Nephron (organoid): ENCODE results near the gene UCHL1.
A peak's percentile ranks its signal among the peaks of the same experiment; 100 is the strongest.

ENCODE experiments used
- H3K27ac Mint-ChIP-seq, 3 experiments: 2 replicates each; pipeline ENCODE4 v1.8.0; 2020; ENCODE audit warnings: mixed read lengths in 3 of 3, mild to moderate bottlenecking in 2 of 3, moderate library complexity in 1 of 3
- H3K27me3 Mint-ChIP-seq: 2 replicates; pipeline ENCODE4 v1.8.0; 2021; ENCODE audit warnings: low read depth, mild to moderate bottlenecking, moderate library complexity, mixed read lengths
- H3K36me3 Mint-ChIP-seq: 2 replicates; pipeline ENCODE4 v1.8.0; 2020; ENCODE audit warnings: low read depth, mixed read lengths
- H3K4me1 Mint-ChIP-seq: 2 replicates; pipeline ENCODE4 v1.8.0; 2020; ENCODE audit warnings: mixed read lengths
- H3K4me3 Mint-ChIP-seq, 3 experiments: 2 replicates each; pipeline ENCODE4 v1.8.0; 2020; ENCODE audit warnings: mild to moderate bottlenecking in 3 of 3, mixed read lengths in 3 of 3, moderate library complexity in 2 of 3
- H3K9me3 Mint-ChIP-seq: 2 replicates; pipeline ENCODE4 v1.8.0; 2020; ENCODE audit warnings: mixed read lengths
- TF ChIP-seq, protein P1 (sequence below), 3 experiments: fragments of 200-600 bp; sonication (generic); IDR thresholded peaks; one replicate each; pipeline ENCODE4 v1.5.0; 2021; ENCODE audit warnings: antibody characterized with exemption in 3 of 3; ENCODE audit not compliant: unreplicated experiment in 3 of 3

Gene UCHL1

DNA sequence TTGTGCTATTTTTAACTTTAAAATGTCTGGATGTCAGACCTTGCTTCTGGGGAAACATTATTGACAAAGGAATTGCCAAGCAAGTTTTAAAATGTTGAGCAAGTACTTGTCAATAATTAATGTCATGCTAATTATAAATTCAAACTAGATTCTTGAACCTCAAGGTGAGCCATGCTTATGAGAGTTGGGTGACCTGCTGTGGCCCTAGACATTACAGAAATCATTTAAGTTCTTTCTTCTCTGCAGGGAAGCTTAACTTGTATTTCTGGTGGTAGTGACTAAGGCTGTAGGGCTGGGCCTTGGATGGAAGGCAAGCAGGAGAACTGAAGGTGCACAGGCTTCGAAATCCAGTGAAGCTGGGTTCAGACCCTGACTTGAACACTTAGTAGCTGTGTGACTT lies 14.8 kb upstream of the UCHL1 start:
- H3K9me3 Mint-ChIP-seq, result peaks cover 4% of the 10 kb centered on the region
- H3K4me3 Mint-ChIP-seq, result no peak overlapping the region
- no peaks in the 10 kb centered on the region for H3K36me3 Mint-ChIP-seq
- H3K27ac Mint-ChIP-seq, result peak overlapping the region in 1 of 3 experiments; percentile 94
- TF ChIP-seq, protein P1, sequence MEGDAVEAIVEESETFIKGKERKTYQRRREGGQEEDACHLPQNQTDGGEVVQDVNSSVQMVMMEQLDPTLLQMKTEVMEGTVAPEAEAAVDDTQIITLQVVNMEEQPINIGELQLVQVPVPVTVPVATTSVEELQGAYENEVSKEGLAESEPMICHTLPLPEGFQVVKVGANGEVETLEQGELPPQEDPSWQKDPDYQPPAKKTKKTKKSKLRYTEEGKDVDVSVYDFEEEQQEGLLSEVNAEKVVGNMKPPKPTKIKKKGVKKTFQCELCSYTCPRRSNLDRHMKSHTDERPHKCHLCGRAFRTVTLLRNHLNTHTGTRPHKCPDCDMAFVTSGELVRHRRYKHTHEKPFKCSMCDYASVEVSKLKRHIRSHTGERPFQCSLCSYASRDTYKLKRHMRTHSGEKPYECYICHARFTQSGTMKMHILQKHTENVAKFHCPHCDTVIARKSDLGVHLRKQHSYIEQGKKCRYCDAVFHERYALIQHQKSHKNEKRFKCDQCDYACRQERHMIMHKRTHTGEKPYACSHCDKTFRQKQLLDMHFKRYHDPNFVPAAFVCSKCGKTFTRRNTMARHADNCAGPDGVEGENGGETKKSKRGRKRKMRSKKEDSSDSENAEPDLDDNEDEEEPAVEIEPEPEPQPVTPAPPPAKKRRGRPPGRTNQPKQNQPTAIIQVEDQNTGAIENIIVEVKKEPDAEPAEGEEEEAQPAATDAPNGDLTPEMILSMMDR (IDR thresholded peaks at IDR 0.05; ENCODE audit: unreplicated experiment in 3 of 3), result no peak
- no peaks in the 10 kb centered on the region for H3K27me3 Mint-ChIP-seq
- no peaks in the 10 kb centered on the region for H3K4me1 Mint-ChIP-seq

DNA sequence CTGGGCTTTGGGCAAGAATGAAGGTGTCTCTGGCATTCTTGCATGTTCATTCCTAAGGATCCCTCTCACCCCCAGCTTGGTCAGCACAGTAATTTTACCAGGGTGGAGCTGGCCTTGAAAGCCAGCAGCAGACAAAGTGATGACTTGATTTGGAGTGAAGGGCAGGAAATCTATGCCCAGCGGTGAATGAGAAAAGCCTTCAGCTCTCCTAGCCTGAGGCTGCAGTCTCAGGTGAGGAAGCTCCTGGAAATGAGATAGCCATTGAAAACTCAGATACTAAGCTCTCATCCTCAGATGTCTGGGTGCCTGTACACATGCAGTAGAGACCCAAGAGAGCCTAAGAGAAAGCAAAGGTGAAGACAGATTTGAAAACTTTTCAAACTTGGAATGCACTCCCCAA lies 10.7 kb upstream of the UCHL1 start:
- no peak overlapping the region for H3K27ac Mint-ChIP-seq
- TF ChIP-seq, protein P1 (IDR thresholded peaks at IDR 0.05; ENCODE audit: unreplicated experiment in 3 of 3), result no peak
- H3K4me1 Mint-ChIP-seq, result no peaks in the 10 kb centered on the region
- H3K4me3 Mint-ChIP-seq, result no peak overlapping the region
- no peaks in the 10 kb centered on the region for H3K36me3 Mint-ChIP-seq
- H3K9me3 Mint-ChIP-seq, result no peaks in the 10 kb centered on the region
- H3K27me3 Mint-ChIP-seq, result peaks cover 4% of the 10 kb centered on the region

GRCh38 chr4:41256131-41256739 lies 493 bp upstream of the UCHL1 start:
- TF ChIP-seq, protein P1 (IDR thresholded peaks at IDR 0.05; ENCODE audit: unreplicated experiment in 3 of 3), result no peak
- Mint-ChIP-seq H3K27me3 (peaks cover 23% of the 10 kb centered on the region), H3K9me3 (no peaks in the 10 kb centered on the region), H3K4me1 (peaks cover 20% of the 10 kb centered on the region), H3K4me3 (peak overlapping the region; percentile 70 to 90 (median 90)), H3K36me3 (peaks cover 8% of the 10 kb centered on the region), H3K27ac (peak overlapping the region; percentile 0 to 69 (median 2))

GRCh38 chr4:41257257-41257901 lies 651 bp downstream of the UCHL1 start:
- H3K27me3 Mint-ChIP-seq, result peaks cover 23% of the 10 kb centered on the region
- TF ChIP-seq, protein P1 (IDR thresholded peaks at IDR 0.05; ENCODE audit: unreplicated experiment in 3 of 3), result no peak
- H3K4me1 Mint-ChIP-seq, result peaks cover 20% of the 10 kb centered on the region
- H3K27ac Mint-ChIP-seq, result peak overlapping the region in 2 of 3 experiments; percentile 62 to 83
- H3K36me3 Mint-ChIP-seq, result peaks cover 15% of the 10 kb centered on the region
- H3K4me3 Mint-ChIP-seq, result peak overlapping the region; percentile 93 to 96 (median 95)
- no peaks in the 10 kb centered on the region for H3K9me3 Mint-ChIP-seq

- TF ChIP-seq, protein P1 (IDR thresholded peaks at IDR 0.05; ENCODE audit: unreplicated experiment in 3 of 3), result no peak
- H3K4me3 Mint-ChIP-seq, result peak overlapping the region; percentile 93 to 96 (median 95)
- peaks cover 15% of the 10 kb centered on the region for H3K36me3 Mint-ChIP-seq
- no peaks in the 10 kb centered on the region for H3K9me3 Mint-ChIP-seq
- H3K27ac Mint-ChIP-seq, result peak overlapping the region in 2 of 3 experiments; percentile 62 to 83
- peaks cover 20% of the 10 kb centered on the region for H3K4me1 Mint-ChIP-seq
- H3K27me3 Mint-ChIP-seq, result peaks cover 23% of the 10 kb centered on the region
Observed at GRCh38 chr4:41257906-41258305, 1.2 kb downstream of the UCHL1 start.
